K562 (cell line): ENCODE data around the gene ZNF740. TPM values are rescaled to one million over a fixed set of nuclear protein-coding genes. Genes with fewer than 3 reads are reported as not detected.

Experiments
- ATAC-seq: fragments of 200-7000 bp; cut with Tn5 transposase; 3 replicates; pipeline ENCODE4 v1.9.1; 2020; ENCODE audit warnings: moderate library complexity
- BruUV-seq: library from RNA; stranded (reverse); fragments of 400-500 nt; replicated peaks from 2 replicates; lab custom pipeline; 2021; lab: Mats Ljungman, UMichigan
- CTCF ChIA-PET: fragments of 300-600 bp; formaldehyde crosslinking; extraction: SDS; loops from one replicate; lab custom pipeline; 2021; ENCODE audit warnings: low intra/inter-chr PET ratio; lab: Yijun Ruan, JAX
- POLR2A ChIA-PET: fragments of 300-600, 350-650 bp; sonication (Branson Sonifier 250); formaldehyde crosslinking; extraction: SDS; loops from one replicate; lab custom pipeline; 2021; ENCODE audit warnings: antibody characterized with exemption, inconsistent platforms; lab: Yijun Ruan, JAX
- DNase-seq, 4 experiments: peaks; one replicate each; pipeline versions ENCODE4 v3.0.0 to v3.0.0-alpha.2; 2011 to 2018; ENCODE audit warnings: low spot score in 3 of 4, mixed read lengths in 3 of 4; ENCODE audit errors: extremely low read depth in 1 of 4
- FAIRE-seq: peaks from 2 replicates; lab custom pipeline; 2011; peaks lifted over from hg19 to GRCh38; lab: Jason Lieb, UNC
- H2AFZ ChIP-seq: 2 replicates; pipeline ENCODE4 v1.6.0; 2011; ENCODE audit warnings: low read depth, low read length, control low read depth, inconsistent platforms
- H3K27ac ChIP-seq: fragments of 200-600 bp; 3 replicates; pipeline ENCODE4 v1.8.0; 2011; ENCODE audit warnings: low read depth, mild to moderate bottlenecking, control low read depth, inconsistent platforms, low read length, moderate library complexity, mixed read lengths; ENCODE audit errors: extremely low read depth
- H3K27me3 ChIP-seq, 2 experiments: fragments of 300-600 bp in 1 of 2; 2 replicates in 1 of 2; 3 replicates in 1 of 2; pipeline versions ENCODE4 v1.6.0 to v1.8.0; 2011; ENCODE audit warnings: inconsistent platforms in 2 of 2, low read length in 2 of 2, mild to moderate bottlenecking in 1 of 2, mixed read lengths in 1 of 2, moderate library complexity in 1 of 2; ENCODE audit not compliant: control insufficient read depth in 2 of 2, insufficient read depth in 2 of 2
- H3K36me3 ChIP-seq: fragments of 300-600 bp; 3 replicates; pipeline ENCODE4 v1.8.0; 2011; ENCODE audit warnings: mild to moderate bottlenecking, low read length, inconsistent platforms; ENCODE audit not compliant: control insufficient read depth, insufficient read depth
- H3K4me1 ChIP-seq, 2 experiments: fragments of 200-600 bp in 1 of 2; replicated peaks in 1 of 2; 2 replicates in 1 of 2; 3 replicates in 1 of 2; pipeline versions ENCODE4 v1.5.1 to v1.8.0; 2011; ENCODE audit warnings: inconsistent platforms in 2 of 2, low read length in 2 of 2, mild to moderate bottlenecking in 1 of 2, mixed read lengths in 1 of 2, moderate library complexity in 1 of 2; ENCODE audit not compliant: control insufficient read depth in 2 of 2, insufficient read depth in 2 of 2
- H3K4me2 ChIP-seq: 2 replicates; pipeline ENCODE4 v1.6.1; 2011; ENCODE audit warnings: low read length, control low read depth, inconsistent platforms, mixed read lengths; ENCODE audit not compliant: insufficient read depth
- H3K4me3 ChIP-seq: fragments of 200-600 bp; sonication (generic), shearing (Covaris generic); 2 replicates; pipeline ENCODE4 v1.5.1; 2016; ENCODE audit warnings: control low read depth, inconsistent platforms
- H3K79me2 ChIP-seq: fragments of 200-600 bp; 3 replicates; pipeline ENCODE4 v1.8.0; 2011; ENCODE audit warnings: low read length, inconsistent platforms; ENCODE audit not compliant: control insufficient read depth, insufficient read depth
- H3K9ac ChIP-seq, 2 experiments: 2 replicates each; pipeline versions ENCODE4 v1.6.0 to v1.6.1; 2011; ENCODE audit warnings: low read depth in 2 of 2, low read length in 2 of 2, control low read depth in 1 of 2, inconsistent platforms in 1 of 2, mild to moderate bottlenecking in 1 of 2, mixed read lengths in 1 of 2; ENCODE audit not compliant: insufficient read depth in 1 of 2
- H3K9me1 ChIP-seq: one replicate; pipeline ENCODE4 v1.6.0; 2011; ENCODE audit warnings: inconsistent platforms, mild to moderate bottlenecking, low read length, moderate library complexity; ENCODE audit not compliant: control insufficient read depth, insufficient read depth
- H3K9me3 ChIP-seq: replicated peaks from 2 replicates; pipeline ENCODE4 v1.5.1; 2011; ENCODE audit warnings: low read depth, low read length, inconsistent platforms; ENCODE audit not compliant: control insufficient read depth, insufficient read depth
- H4K20me1 ChIP-seq: replicated peaks from 2 replicates; pipeline ENCODE4 v1.6.1; 2011; ENCODE audit warnings: low read length, inconsistent platforms, mixed read lengths; ENCODE audit not compliant: control insufficient read depth, insufficient read depth
- PHB2 ChIP-seq: fragments of 450-650 bp; IDR thresholded peaks from 2 replicates; pipeline ENCODE4 v1.6.1; 2017; ENCODE audit warnings: low read depth
- POLR3G ChIP-seq: IDR thresholded peaks from 2 replicates; pipeline ENCODE4 v1.6.1; 2011; ENCODE audit not compliant: insufficient read length, insufficient replicate concordance; ENCODE audit errors: extremely low read depth
- ZEB2 ChIP-seq: fragments of 450-650 bp; IDR thresholded peaks from 2 replicates; pipeline ENCODE4 v1.6.1; 2016
- ZNF121 ChIP-seq: sonication (generic); formaldehyde crosslinking; conservative IDR thresholded peaks from 2 replicates; pipeline ENCODE4 v1.8.0; 2022; ENCODE audit warnings: missing genetic modification reagents
- WGBS: fragments of 100-300 bp; shearing (Covaris generic); methylation state at CpG from one replicate; pipeline ENCODE4 v1.1.6; 2016; ENCODE audit warnings: low coverage, mixed read lengths; ENCODE audit not compliant: insufficient coverage; ENCODE audit errors: missing lambda C conversion rate; 5-methylcytosine and 5-hydroxymethylcytosine counted together
- in situ Hi-C: fragments of 300-500 bp; cut with MboI; formaldehyde crosslinking; loops from 4 replicates; pipeline ENCODE4 v1.15.0; 2018; ENCODE audit warnings: inconsistent platforms, mixed read lengths
- intact Hi-C: fragments of 100-400 bp; cut with micrococcal nuclease; formaldehyde crosslinking; loops from 2 replicates; pipeline ENCODE4 v1.14.2; 2022
- polyA plus RNA-seq, 8 experiments: library from polyadenylated mRNA; depleted of rRNA in 4 of 8; stranded (reverse) in 5 of 8; unstranded in 3 of 8; fragments of >200 nt; fragmentation: Nextera tagmentation in 2 of 8; fragmentation: Illumina TruSeq in 1 of 8; extraction: Ambion mirVana in 2 of 8; extraction: Trizol in 1 of 8; gene quantifications; 2 replicates each; pipeline versions ENCODE4 v1.2.1 to v1.2.3, GENCODE V29; 2011 to 2014; ENCODE audit warnings: inconsistent platforms in 1 of 8, missing spikeins in 1 of 8
- total RNA-seq, 7 experiments: library from RNA; depleted of rRNA in 6 of 7; stranded (reverse); fragments of >200 nt in 6 of 7; fragmentation: Illumina TruSeq in 2 of 7; extraction: Trizol in 2 of 7; gene quantifications; 2 replicates each; pipeline versions ENCODE4 v1.2.1 to v1.2.3, GENCODE V29; 2011 to 2021; ENCODE audit warnings: low replicate concordance in 1 of 7
- TF ChIP-seq, protein P1 (sequence below): fragments of 450-650 bp; conservative IDR thresholded peaks from 2 replicates; pipeline ENCODE4 v1.6.1; 2016; ENCODE audit warnings: missing genetic modification characterization, low read depth, mild to moderate bottlenecking, control low read depth, missing compliant biosample characterization

Gene ZNF740
- total and polyA plus RNA-seq, 9 of the 15 experiments (the other 6 are each of a cell fraction or from before 2014, with no cell fraction given): 0.57 to 46.4 (median 18.6) TPM

DNA sequence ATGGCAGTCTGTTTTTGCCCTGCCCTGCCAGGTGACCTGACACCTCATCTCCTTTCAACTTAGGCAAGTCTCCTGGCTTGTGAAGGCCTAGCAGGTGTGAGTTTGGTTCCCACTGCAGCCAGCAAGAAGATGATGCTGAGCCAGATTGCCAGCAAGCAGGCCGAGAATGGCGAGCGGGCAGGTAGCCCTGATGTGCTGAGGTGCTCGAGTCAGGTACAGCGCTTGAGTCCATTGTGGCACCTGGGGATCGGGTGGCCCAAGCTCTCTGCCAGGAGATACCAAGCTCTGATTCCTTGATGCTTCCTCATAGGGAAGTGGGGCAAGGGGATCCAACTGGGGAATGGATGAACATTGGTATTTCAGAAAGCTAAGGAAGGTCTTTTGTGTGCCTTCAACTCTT is 4.3 kb downstream of the ZNF740 start:
- H3K9me1 ChIP-seq: no peaks in the 10 kb centered on the region
- ChIA-PET CTCF (no interaction called here), POLR2A (interaction anchor here (0.7 to 0.8 kb wide), 2 partner anchors 116 to 162 kb away, joined by 4 read pairs; no protein-coding TSS in a partner anchor)
- ATAC-seq (no peak), FAIRE-seq (no peak), DNase-seq (peak in 1 of 4 experiments; percentile 1)
- TF ChIP-seq PHB2 (no peak), ZNF121 (CRISPR knock-in tag) (no peak), ZEB2 (no peak), POLR3G (no peak)
- TF ChIP-seq, protein P1, sequence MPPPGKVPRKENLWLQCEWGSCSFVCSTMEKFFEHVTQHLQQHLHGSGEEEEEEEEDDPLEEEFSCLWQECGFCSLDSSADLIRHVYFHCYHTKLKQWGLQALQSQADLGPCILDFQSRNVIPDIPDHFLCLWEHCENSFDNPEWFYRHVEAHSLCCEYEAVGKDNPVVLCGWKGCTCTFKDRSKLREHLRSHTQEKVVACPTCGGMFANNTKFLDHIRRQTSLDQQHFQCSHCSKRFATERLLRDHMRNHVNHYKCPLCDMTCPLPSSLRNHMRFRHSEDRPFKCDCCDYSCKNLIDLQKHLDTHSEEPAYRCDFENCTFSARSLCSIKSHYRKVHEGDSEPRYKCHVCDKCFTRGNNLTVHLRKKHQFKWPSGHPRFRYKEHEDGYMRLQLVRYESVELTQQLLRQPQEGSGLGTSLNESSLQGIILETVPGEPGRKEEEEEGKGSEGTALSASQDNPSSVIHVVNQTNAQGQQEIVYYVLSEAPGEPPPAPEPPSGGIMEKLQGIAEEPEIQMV (tag): no peak
- H3K27me3 ChIP-seq: no peaks in the 10 kb centered on the region
- no TSS peak for BruUV-seq
- WGBS: 95% methylated on average over 6 of the region's 6 CpGs
- peak overlapping the region in 1 of 2 experiments; percentile 15; a peak in 1 of 4 replicates for H3K9ac ChIP-seq
- H3K4me1 ChIP-seq: peaks cover 16 to 19% of the 10 kb centered on the region in 2 experiments; a peak in 4 of 5 replicates
- peaks cover 30% of the 10 kb centered on the region for H3K79me2 ChIP-seq
- no peak overlapping the region for H2AFZ ChIP-seq
- H3K9me3 ChIP-seq: peaks cover 5% of the 10 kb centered on the region
- no peak overlapping the region for H3K4me2 ChIP-seq
- no peaks in the 10 kb centered on the region; the same call in 1 of the 2 replicates for H4K20me1 ChIP-seq
- H3K27ac ChIP-seq: no peak overlapping the region
- H3K36me3 ChIP-seq: peaks cover 71% of the 10 kb centered on the region
- intact Hi-C loops (no loop called here), in situ Hi-C loops (loop anchor here (10.0 kb wide), 1 partner anchor 760 kb away; no protein-coding TSS in a partner anchor)
- H3K4me3 ChIP-seq: no peak overlapping the region
